ENCODE results near the gene RPL7A. TPM values are rescaled to one million over a fixed set of nuclear protein-coding genes. Genes with fewer than 3 reads are reported as not detected.
A peak's percentile ranks its signal among the peaks of the same experiment; 100 is the strongest.

Gene RPL7A
- polyA plus RNA-seq, 6 donors from 2014 or later, result 715 to 1,392 (median 1,075) TPM

DNA sequence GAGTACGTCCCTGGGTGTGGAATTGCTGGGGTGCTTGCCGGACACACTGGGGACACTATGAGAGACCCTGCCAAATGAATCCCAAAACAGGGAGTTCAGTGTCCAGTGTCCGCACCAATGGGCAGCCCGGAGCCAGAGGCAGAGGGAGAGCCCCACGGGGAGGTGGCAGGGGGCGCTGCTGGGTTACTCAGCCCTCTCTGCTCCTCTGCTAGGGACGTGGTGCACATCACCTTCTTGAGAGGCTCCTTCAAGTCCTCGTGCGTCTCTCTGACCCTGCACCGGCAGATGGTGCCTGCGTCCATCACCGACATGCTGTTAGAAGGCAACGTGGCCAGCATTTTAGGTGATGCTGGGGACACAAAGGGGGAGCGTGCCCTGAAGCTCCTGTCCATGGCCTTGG, 48.9 kb downstream of the RPL7A start:
- peaks cover 0 to 16% (median 8%) of the 10 kb centered on the region in 3 donors for H3K27me3 Mint-ChIP-seq
- peaks cover 0 to 2% (median 0%) of the 10 kb centered on the region in 7 donors for H3K9me3 Mint-ChIP-seq
- peak overlapping the region in 1 of 8 donors; percentile 72 for H3K4me3 Mint-ChIP-seq
- DNase-seq, result no peak
- no peaks in the 10 kb centered on the region for H3K36me3 Mint-ChIP-seq
- ATAC-seq (ENCODE audit: low read depth in 2 of 2), result no peak
- H3K4me1 Mint-ChIP-seq, result no peaks in the 10 kb centered on the region
- H3K27ac Mint-ChIP-seq, result peak overlapping the region in 1 of 6 donors; percentile 62

GRCh38 chr9:133397370-133397769, 49.4 kb downstream of the RPL7A start:
- H3K36me3 Mint-ChIP-seq, result no peaks in the 10 kb centered on the region
- H3K4me1 Mint-ChIP-seq, result no peaks in the 10 kb centered on the region
- no peak overlapping the region for H3K27ac Mint-ChIP-seq

DNA sequence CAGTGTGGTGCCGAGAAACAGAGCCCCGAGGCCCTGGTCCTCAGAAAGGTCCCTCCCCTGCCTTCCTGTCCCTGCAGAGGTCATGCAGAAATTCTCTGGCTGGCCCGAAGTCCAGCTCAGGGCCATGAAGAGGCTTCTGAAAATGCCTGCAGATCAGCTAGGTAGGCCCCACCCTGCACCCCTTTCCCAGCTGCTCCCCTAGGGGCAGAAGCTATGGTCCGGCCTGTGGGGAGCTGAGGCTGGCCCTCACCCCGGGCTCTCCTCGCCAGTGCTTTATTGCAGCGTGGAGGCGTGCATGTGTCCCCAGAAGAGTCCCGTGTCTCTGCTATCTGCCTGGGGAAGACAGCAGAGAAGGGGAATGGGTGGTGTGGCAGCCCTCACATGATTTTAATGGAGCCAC, 49.9 kb downstream of the RPL7A start:
- Mint-ChIP-seq H3K4me3 (no peak overlapping the region), H3K9me3 (peaks cover 0 to 2% (median 0%) of the 10 kb centered on the region in 7 donors), H3K36me3 (no peaks in the 10 kb centered on the region), H3K27ac (no peak overlapping the region), H3K4me1 (no peaks in the 10 kb centered on the region), H3K27me3 (peaks cover 0 to 16% (median 8%) of the 10 kb centered on the region in 3 donors)
- ATAC-seq (ENCODE audit: low read depth in 2 of 2), result no peak
- no peak for DNase-seq

More at GRCh38 chr9:133397370-133397769, 49.4 kb downstream of the RPL7A start:
- Mint-ChIP-seq H3K4me3 (peak overlapping the region in 1 of 8 donors; percentile 72), H3K9me3 (peaks cover 0 to 2% (median 0%) of the 10 kb centered on the region in 7 donors), H3K27me3 (peaks cover 0 to 16% (median 8%) of the 10 kb centered on the region in 3 donors)
- ATAC-seq (ENCODE audit: low read depth in 2 of 2), result no peak
- DNase-seq, result no peak

- Mint-ChIP-seq H3K27ac (no peak overlapping the region), H3K27me3 (peaks cover 0 to 4% (median 0%) of the 10 kb centered on the region in 3 donors), H3K9me3 (peaks cover 0 to 2% (median 0%) of the 10 kb centered on the region in 7 donors), H3K36me3 (peaks cover 0 to 2% of the 10 kb centered on the region in 2 donors), H3K4me3 (no peak overlapping the region), H3K4me1 (peaks cover 5 to 8% (median 5%) of the 10 kb centered on the region in 3 donors)
- DNase-seq (no peak), ATAC-seq (ENCODE audit: low read depth in 2 of 2) (no peak)
Observed at GRCh38 chr9:133400292-133400691, 52.3 kb downstream of the RPL7A start.

Other genes with a start within 250 kb of the RPL7A start
- 10 to 100 TPM in 2 of 6 donors, 1 to 10 TPM in 4; 5.5 to 17.5 (median 8.7) TPM for gene RALGDS, start 227.0 kb upstream of the RPL7A start, polyA plus RNA-seq (ENCODE audit: low read depth in 6 of 6)
- gene GBGT1, start 184.3 kb upstream of the RPL7A start, polyA plus RNA-seq (ENCODE audit: low read depth in 6 of 6), result 1 to 10 TPM in 5 of 6 donors, under 1 TPM in 1; 0.96 to 4.0 (median 2.4) TPM
- not detected for gene OBP2B, start 139.0 kb upstream of the RPL7A start, polyA plus RNA-seq (ENCODE audit: low read depth in 6 of 6)
- gene ABO, start 73.0 kb upstream of the RPL7A start, polyA plus RNA-seq (ENCODE audit: low read depth in 6 of 6), result under 1 TPM in 2 of 6 donors, not detected in 4; 0.93 to 0.94 TPM
- gene SURF6, start 12.0 kb upstream of the RPL7A start, polyA plus RNA-seq (ENCODE audit: low read depth in 6 of 6), result 10 to 100 TPM in 1 of 6 donors, 1 to 10 TPM in 4, under 1 TPM in 1; 0.09 to 13.0 (median 6.8) TPM
- gene MED22, start 87 bp upstream of the RPL7A start, polyA plus RNA-seq (ENCODE audit: low read depth in 6 of 6), result 10 to 100 TPM; 14.9 to 36.8 (median 20.2) TPM
- 100 to 1,000 TPM in 1 of 6 donors, 10 to 100 TPM in 5; 77.6 to 142 (median 94.1) TPM for gene SURF1, start 8.3 kb downstream of the RPL7A start, polyA plus RNA-seq (ENCODE audit: low read depth in 6 of 6)
- 10 to 100 TPM; 21.6 to 40.5 (median 28.1) TPM for gene SURF2, start 8.3 kb downstream of the RPL7A start, polyA plus RNA-seq (ENCODE audit: low read depth in 6 of 6)
- gene SURF4, start 27.8 kb downstream of the RPL7A start, polyA plus RNA-seq (ENCODE audit: low read depth in 6 of 6), result 10 to 100 TPM; 76.2 to 99.5 (median 82.9) TPM
- gene STKLD1, start 28.1 kb downstream of the RPL7A start, polyA plus RNA-seq (ENCODE audit: low read depth in 6 of 6), result under 1 TPM in 2 of 6 donors, not detected in 4; 0.18 to 0.61 TPM
- gene REXO4, start 69.8 kb downstream of the RPL7A start, polyA plus RNA-seq (ENCODE audit: low read depth in 6 of 6), result 10 to 100 TPM in 5 of 6 donors, 1 to 10 TPM in 1; 4.3 to 27.7 (median 15.1) TPM
- under 1 TPM in 2 of 6 donors, not detected in 4; 0.23 to 0.25 TPM for gene ADAMTS13, start 74.1 kb downstream of the RPL7A start, polyA plus RNA-seq (ENCODE audit: low read depth in 6 of 6)
- gene CACFD1, start 111.8 kb downstream of the RPL7A start, polyA plus RNA-seq (ENCODE audit: low read depth in 6 of 6), result 10 to 100 TPM; 14.7 to 23.5 (median 18.7) TPM
- 10 to 100 TPM; 25.6 to 49.3 (median 31.0) TPM for gene SLC2A6, start 130.9 kb downstream of the RPL7A start, polyA plus RNA-seq (ENCODE audit: low read depth in 6 of 6)
- not detected for gene MYMK, start 176.7 kb downstream of the RPL7A start, polyA plus RNA-seq (ENCODE audit: low read depth in 6 of 6)
- not detected for gene ADAMTSL2, start 186.5 kb downstream of the RPL7A start, polyA plus RNA-seq (ENCODE audit: low read depth in 6 of 6)

Measured in naive B cell (primary cell).